Mucosa of descending colon (tissue), 3 donors: Measurements from ENCODE around the gene STOML3. TPM values are rescaled to one million over a fixed set of nuclear protein-coding genes. Genes with fewer than 3 reads are reported as not detected.

ENCODE experiments used
- total RNA-seq, 3 donors: library from RNA; stranded (reverse); fragmentation: NEBNext Ultra II Directional in 2 of 3; extraction: Animal tissue kit (Norgen Biotek cat#: 25700) in 2 of 3; gene quantifications; one replicate each; pipeline versions ENCODE4 v1.2.1 to v1.2.4, GENCODE V29; 2021 to 2023
- donor health status: DM: no; HTN: no; CAD: no; lungs with moderate emphysema.
- donor health status: DM: no; HTN: no; CAD: no.
- donor health status: DM: no; HTN: yes; CAD: no.

STOML3 gene
- total RNA-seq, 3 donors from 2014 or later, result 0.52 TPM; not detected in 2

Other genes starting within 250 kb of the STOML3 start
- 10 to 100 TPM; 37.4 to 45.0 (median 43.3) TPM for gene PROSER1, start 47.3 kb upstream of the STOML3 start, total RNA-seq
- 10 to 100 TPM; 20.9 to 37.0 (median 33.5) TPM for gene NHLRC3, start 47.6 kb upstream of the STOML3 start, total RNA-seq